Suprapubic skin (tissue), 3 donors: ENCODE data around the gene SETD1A.

Experiments used
- CTCF ChIP-seq, 2 donors: fragments of 200-600 bp in 1 of 2; fragments of 450-650 bp in 1 of 2; sonication (generic) in 1 of 2; IDR thresholded peaks; one replicate each; pipeline ENCODE4 v1.5.1; 2016 to 2019; ENCODE audit warnings: antibody characterized with exemption in 2 of 2, mild to moderate bottlenecking in 1 of 2, moderate library complexity in 1 of 2
- POLR2A ChIP-seq, 2 donors: fragments of 450-650 bp; IDR thresholded peaks; one replicate each; pipeline ENCODE4 v1.6.1; 2017; ENCODE audit warnings: antibody characterized with exemption in 2 of 2, mild to moderate bottlenecking in 2 of 2, moderate library complexity in 2 of 2

GRCh38 chr16:30950516-30951065 lies 7.0 kb upstream of the SETD1A start:
- TF ChIP-seq CTCF (IDR thresholded peaks at IDR 0.05) (no peak), POLR2A (IDR thresholded peaks at IDR 0.05) (no peak)
